Stimulated activated CD8-positive, alpha-beta memory T cell treated with anti-CD3 and anti-CD28 coated beads, Interleukin-7, amount 100 ng/mL, for 48 hours (primary cell): ENCODE results near the gene ESRRB.

ENCODE experiments used
- DNase-seq, 2 donors: peaks; one replicate each; pipeline ENCODE4 v3.0.0-alpha.2; 2020; ENCODE audit warnings: low read depth in 1 of 2; ENCODE audit errors: extremely low read depth in 1 of 2

ESRRB gene

DNA sequence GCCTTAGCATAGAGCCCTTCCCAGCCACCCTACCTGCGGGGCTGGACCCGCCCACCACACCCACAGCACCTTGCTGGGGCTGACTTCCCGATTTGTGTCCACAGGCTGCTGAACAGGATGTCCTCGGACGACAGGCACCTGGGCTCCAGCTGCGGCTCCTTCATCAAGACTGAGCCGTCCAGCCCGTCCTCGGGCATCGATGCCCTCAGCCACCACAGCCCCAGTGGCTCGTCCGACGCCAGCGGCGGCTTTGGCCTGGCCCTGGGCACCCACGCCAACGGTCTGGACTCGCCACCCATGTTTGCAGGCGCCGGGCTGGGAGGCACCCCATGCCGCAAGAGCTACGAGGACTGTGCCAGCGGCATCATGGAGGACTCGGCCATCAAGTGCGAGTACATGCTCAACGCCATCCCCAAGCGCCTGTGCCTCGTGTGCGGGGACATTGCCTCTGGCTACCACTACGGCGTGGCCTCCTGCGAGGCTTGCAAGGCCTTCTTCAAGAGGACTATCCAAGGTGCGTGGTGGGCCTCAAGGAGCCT lies 63.4 kb downstream of the ESRRB start:
- no peak for DNase-seq

DNA sequence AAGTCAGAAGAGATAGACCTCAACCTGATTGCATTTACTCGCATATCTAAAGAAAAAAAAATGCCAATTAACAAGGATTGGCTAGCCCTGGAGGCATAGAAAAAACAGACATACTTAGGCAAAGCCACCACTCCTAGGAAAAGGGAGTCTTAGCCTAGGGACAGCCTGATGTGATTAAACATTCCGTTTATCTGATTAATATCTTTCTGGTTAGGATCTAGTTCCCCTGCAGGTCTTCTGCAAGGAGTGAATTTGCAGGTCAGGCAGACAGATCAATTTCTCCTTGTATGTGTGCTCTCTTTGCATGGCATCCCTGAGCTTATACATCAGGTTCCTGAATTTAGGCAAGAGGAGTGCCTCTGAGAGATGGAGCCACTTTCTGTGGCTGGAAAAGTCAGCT lies 70.5 kb downstream of the ESRRB start:
- no peak for DNase-seq

DNA sequence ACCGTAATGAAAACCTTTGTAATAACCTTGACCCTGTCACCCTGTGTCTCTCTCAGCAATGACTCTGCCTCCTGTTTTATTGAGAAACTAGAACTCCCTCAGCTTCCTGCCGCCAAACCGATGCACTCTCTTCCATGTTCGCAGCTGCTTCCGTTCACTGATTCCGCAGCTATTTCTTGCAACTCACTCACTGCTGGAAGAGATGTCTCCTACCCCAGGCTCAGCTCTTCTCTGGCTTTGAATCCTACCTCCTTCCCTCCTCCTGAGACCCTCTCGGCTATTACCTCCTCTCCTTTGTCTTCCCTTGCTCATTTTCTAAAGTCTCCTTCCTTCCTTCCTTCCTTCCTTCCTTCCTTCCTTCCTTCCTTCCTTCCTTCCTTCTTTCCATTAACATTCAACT lies 71.0 kb downstream of the ESRRB start:
- DNase-seq = no peak

DNA sequence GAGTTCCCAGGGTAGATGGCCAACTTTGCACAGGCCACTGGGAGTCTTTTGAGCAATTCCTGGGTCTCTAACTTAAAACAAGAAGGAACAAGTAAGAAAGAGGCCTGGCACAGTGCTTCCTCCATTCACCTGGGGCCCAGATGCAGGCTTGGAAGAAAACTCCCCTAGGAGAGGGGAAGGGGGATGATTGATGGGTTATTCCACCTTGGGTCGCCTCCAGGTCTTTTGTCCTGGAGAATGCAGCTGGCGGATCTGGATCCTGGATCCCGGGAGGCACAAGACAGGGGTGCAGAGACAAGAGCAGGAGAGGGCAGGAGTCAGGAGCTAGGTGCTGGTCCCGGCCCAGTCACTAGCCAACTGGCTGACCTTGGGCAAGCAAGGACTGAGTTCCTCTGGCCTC lies 74.5 kb downstream of the ESRRB start:
- DNase-seq = no peak

DNA sequence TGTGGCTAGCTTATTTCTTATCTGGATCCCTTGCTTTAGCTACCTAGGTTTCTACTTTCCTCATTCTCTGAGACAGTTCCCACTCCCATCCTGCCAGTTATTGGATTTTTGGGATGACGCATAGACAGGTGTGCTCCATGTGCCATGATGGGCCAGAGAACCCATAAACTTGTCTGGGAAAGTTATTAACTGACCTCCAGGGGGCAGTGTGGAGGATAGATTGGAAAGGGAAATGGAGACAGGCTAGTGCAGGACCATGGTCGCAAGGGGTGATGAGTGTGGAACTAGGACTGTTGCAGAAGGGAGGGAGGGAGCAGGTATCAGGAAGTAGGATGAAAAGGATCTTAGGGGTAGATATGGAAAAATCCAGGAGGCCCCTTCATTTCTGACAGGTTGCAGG lies 80.3 kb downstream of the ESRRB start:
- DNase-seq = peak in 1 of 2 donors; percentile 3

GRCh38 chr14:76456891-76457586 lies 81.1 kb downstream of the ESRRB start:
- no peak for DNase-seq

- no peak for DNase-seq
Measured at GRCh38 chr14:76457841-76458240, 81.9 kb downstream of the ESRRB start.

GRCh38 chr14:76461886-76462285 lies 85.9 kb downstream of the ESRRB start:
- DNase-seq = no peak

- DNase-seq = no peak
Measured at GRCh38 chr14:76462330-76462729, 86.4 kb downstream of the ESRRB start.

DNA sequence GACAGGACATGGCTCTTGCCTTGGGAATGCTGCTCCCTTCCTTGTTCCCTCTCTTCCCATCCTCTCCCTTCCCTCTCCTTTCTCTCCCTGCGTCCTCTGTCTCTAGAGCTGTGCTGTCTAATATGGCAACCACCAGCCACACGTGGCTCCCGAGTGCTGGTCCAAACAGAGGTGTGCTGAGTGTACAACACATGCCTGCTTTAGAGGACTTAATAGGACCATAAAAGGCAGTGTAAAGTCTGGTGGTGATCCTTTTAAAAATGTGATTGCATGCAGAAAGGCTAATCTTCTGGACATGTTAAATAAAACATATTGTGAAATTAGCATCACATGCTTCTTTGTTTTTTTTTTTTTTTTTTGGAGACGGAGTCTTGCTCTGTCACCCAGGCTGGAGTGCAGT lies 87.2 kb downstream of the ESRRB start:
- DNase-seq = no peak

GRCh38 chr14:76464856-76465255 lies 88.9 kb downstream of the ESRRB start:
- DNase-seq = no peak

DNA sequence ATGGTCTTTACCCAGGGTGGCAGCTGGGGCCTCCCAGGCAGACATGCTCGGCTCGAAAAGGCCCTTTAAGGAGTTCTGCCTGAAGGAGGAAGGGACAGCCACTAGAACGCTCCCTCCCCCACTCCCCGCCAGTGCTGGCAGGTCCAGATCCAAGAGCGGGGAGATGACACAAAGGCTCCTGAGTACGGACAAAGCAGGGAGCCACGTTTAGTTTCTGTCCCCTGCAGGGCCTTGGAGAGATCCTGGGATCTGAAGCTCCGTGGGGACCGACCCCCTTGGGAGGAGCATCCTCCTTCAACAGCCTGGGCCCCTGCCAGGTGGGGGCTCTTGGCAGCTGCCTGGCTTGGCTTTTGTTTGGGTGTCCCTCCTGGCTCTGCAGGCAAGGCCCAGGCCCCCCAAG lies 89.7 kb downstream of the ESRRB start:
- DNase-seq = no peak

GRCh38 chr14:76467711-76468155 lies 91.8 kb downstream of the ESRRB start:
- no peak for DNase-seq

- DNase-seq = no peak
Measured at GRCh38 chr14:76472199-76472723, 96.3 kb downstream of the ESRRB start.

DNA sequence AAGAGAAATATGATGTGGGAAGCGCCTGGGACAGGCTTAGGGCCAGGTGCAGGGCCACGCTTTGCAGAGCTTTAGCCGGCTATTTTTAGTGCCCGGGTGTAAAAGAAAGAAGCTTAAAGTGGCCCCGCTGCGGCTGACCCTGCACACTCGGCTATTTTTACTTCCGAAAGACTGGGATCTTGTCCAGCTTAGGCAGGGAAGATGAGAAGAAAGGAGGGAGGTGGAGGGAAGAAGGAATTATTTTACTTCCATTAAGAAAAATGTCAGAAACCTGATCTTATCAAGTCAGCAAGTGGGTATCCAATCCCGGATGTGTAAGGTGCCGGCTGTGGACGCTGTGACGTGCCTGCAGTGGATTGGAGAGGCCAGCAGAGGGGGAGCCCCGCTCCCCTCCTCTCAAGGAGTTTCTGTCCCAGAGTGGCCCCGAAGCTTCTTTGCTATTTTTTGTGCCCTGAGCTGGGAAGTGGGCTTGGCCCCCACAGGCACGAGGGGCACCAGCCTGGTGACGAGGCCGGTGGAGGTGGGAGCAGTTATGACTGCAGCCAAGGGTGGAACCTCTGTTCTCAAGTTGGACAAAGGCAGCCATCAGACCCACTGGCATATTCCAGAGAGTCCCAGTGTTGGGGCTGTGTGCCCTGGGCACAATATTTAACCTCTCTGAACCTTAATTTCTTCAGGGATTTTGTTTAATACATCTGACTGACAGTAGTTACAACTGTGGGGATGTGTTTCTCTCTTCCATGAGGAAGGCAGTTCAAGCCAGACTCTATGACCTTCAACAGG lies 97.7 kb downstream of the ESRRB start:
- no peak for DNase-seq

- DNase-seq = no peak
Measured at GRCh38 chr14:76480426-76480825, 104.5 kb downstream of the ESRRB start.

- DNase-seq = no peak
Measured at GRCh38 chr14:76484355-76484754, 108.4 kb downstream of the ESRRB start.

GRCh38 chr14:76486251-76486743 lies 110.4 kb downstream of the ESRRB start:
- no peak for DNase-seq

- DNase-seq = no peak
Measured at GRCh38 chr14:76488551-76488950, 112.6 kb downstream of the ESRRB start.

- no peak for DNase-seq
Measured at GRCh38 chr14:76489667-76490066, 113.7 kb downstream of the ESRRB start.

- no peak for DNase-seq
Measured at GRCh38 chr14:76490111-76490510, 114.2 kb downstream of the ESRRB start.

DNA sequence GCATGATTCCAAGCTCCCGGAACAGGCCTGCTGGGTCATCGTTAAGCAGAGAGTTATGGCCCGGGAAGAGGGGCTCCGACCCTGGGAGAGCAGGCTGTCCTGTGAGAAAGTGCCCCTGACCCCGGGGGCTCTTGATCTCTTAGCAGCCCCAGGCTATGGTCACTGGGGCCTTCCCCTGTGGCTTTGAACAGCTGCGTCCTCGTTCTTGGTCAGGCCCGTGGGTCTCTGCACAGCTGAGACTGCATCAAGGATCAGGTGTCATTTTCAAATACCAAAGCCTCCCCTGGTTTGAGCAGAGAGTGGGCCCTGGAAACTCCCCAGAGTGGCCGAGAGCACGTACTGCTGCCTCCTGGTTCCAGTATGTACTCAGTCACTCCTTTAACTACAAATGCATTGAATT lies 114.8 kb downstream of the ESRRB start:
- no peak for DNase-seq
